MCF 10A (cell line): ENCODE data around the gene ETS2. TPM values are rescaled to one million over a fixed set of nuclear protein-coding genes. Genes with fewer than 3 reads are reported as not detected.

Experiments
- BruUV-seq: library from RNA; stranded (reverse); fragments of 400-500 nt; replicated peaks from 2 replicates; lab custom pipeline; 2021; lab: Mats Ljungman, UMichigan
- CTCF ChIA-PET: fragments of 300-600 bp; sonication (Branson Sonifier 250); formaldehyde crosslinking; extraction: SDS; loops from one replicate; lab custom pipeline; 2021; ENCODE audit warnings: antibody characterized with exemption, inconsistent platforms; lab: Yijun Ruan, JAX
- POLR2A ChIA-PET: fragments of 300-600, 350-650 bp; sonication (Branson Sonifier 250); formaldehyde crosslinking; extraction: SDS; loops from one replicate; lab custom pipeline; 2020; ENCODE audit warnings: antibody characterized with exemption, inconsistent platforms; lab: Yijun Ruan, JAX
- DNase-seq: peaks from one replicate; pipeline ENCODE4 v3.0.0-alpha.2; 2018; ENCODE audit not compliant: unreplicated experiment
- H3K27ac Mint-ChIP-seq: one replicate; pipeline ENCODE4 v1.8.0; 2022; ENCODE audit warnings: mild to moderate bottlenecking, low read depth, mixed read lengths; ENCODE audit not compliant: unreplicated experiment
- H3K27me3 Mint-ChIP-seq: one replicate; pipeline ENCODE4 v1.8.0; 2022; ENCODE audit warnings: mixed read lengths; ENCODE audit not compliant: insufficient read depth, unreplicated experiment
- H3K36me3 Mint-ChIP-seq: one replicate; pipeline ENCODE4 v1.8.0; 2022; ENCODE audit warnings: mild to moderate bottlenecking, moderate library complexity, mixed read lengths; ENCODE audit not compliant: insufficient read depth, unreplicated experiment
- H3K4me1 Mint-ChIP-seq: one replicate; pipeline ENCODE4 v1.8.0; 2022; ENCODE audit warnings: mixed read lengths; ENCODE audit not compliant: insufficient read depth, unreplicated experiment
- H3K4me3 Mint-ChIP-seq: one replicate; pipeline ENCODE4 v1.8.0; 2022; ENCODE audit warnings: mild to moderate bottlenecking, moderate library complexity, mixed read lengths; ENCODE audit not compliant: unreplicated experiment
- H3K9me3 Mint-ChIP-seq: one replicate; pipeline ENCODE4 v1.8.0; 2022; ENCODE audit warnings: mixed read lengths; ENCODE audit not compliant: unreplicated experiment
- CTCF ChIP-seq: fragments of 200-600 bp; IDR thresholded peaks from one replicate; pipeline ENCODE4 v1.8.0; 2022; ENCODE audit warnings: antibody characterized with exemption, mild to moderate bottlenecking; ENCODE audit not compliant: unreplicated experiment
- intact Hi-C: fragments of 100-400 bp; cut with micrococcal nuclease; formaldehyde crosslinking; loops from 2 replicates; pipeline ENCODE4 v1.14.1; 2022
- total RNA-seq: library from RNA; stranded (reverse); gene quantifications from 2 replicates; pipeline ENCODE4 v1.2.3, GENCODE V29; 2022

Gene ETS2
- total RNA-seq, 1 experiment from 2014 or later = 109 TPM

DNA sequence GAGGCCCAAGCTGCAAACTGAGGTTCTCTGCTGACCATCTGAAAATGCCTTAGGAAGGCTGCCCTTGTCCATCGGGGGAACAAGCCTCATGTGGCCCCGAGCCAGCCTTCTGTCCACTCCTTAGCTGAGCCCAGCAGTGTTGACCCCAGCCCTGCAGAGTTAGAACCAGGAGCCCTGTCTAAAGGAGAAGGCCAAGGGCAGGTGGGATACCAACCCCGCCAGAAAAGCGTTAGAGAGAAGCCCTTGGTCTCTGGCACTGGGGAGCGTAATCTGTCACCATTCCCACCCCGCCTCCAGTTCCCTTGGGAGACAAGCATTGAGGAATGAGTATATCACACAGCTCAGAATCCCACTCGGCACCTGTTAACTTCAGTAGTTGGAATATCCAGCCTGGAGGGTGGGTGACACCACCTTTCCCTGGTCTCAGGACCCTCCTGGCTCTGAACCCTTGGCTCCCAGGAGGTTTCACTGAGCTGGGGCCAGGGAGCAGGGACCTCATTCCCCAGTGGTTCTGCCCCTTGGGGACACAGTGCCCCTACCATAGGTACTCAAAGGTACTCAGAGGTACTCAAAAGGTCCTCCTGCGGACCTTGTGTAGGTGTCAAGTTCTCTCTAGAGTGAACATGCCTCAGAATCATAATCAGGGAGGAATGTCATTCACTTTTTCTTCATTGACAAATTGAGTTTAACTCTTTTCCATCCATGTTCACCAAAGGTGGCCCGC, 16.4 kb downstream of the ETS2 start:
- CTCF ChIA-PET = interaction anchor here (1.9 kb wide), 1 partner anchor 13 kb away, joined by 7 read pairs; no protein-coding TSS in a partner anchor
- BruUV-seq = no TSS peak
- no peak overlapping the region for H3K4me3 Mint-ChIP-seq

GRCh38 chr21:38822778-38823238, 17.1 kb downstream of the ETS2 start:
- Mint-ChIP-seq H3K27ac (no peak overlapping the region), H3K36me3 (peaks cover 91% of the 10 kb centered on the region), H3K27me3 (no peaks in the 10 kb centered on the region), H3K4me1 (peaks cover 20% of the 10 kb centered on the region), H3K4me3 (no peak overlapping the region), H3K9me3 (no peaks in the 10 kb centered on the region)
- BruUV-seq = no TSS peak
- DNase-seq = no peak
- no peak for TF ChIP-seq CTCF
- ChIA-PET POLR2A (interaction anchor here (0.9 to 7.3 kb wide), 8 partner anchors 9 to 315 kb away, joined by 3 to 113 read pairs (median 4); no protein-coding TSS in a partner anchor), CTCF (no interaction called here)
- intact Hi-C loops = no loop called here

More for the DNA sequence above, 16.4 kb downstream of the ETS2 start:
- H3K9me3 Mint-ChIP-seq = no peaks in the 10 kb centered on the region
- POLR2A ChIA-PET = interaction anchor here (0.7 to 7.3 kb wide), 12 partner anchors 10 to 316 kb away, joined by 3 to 113 read pairs (median 8); partner anchors contain the start of gene ETS2
- peak overlapping the region; percentile 75 for H3K27ac Mint-ChIP-seq
- DNase-seq = no peak
- peaks cover 95% of the 10 kb centered on the region for H3K36me3 Mint-ChIP-seq
- peaks cover 26% of the 10 kb centered on the region for H3K4me1 Mint-ChIP-seq
- H3K27me3 Mint-ChIP-seq = no peaks in the 10 kb centered on the region
- intact Hi-C loops = no loop called here
- no peak for TF ChIP-seq CTCF

GRCh38 chr21:38823737-38824123, 18.0 kb downstream of the ETS2 start:
- ChIA-PET POLR2A (interaction anchor here (0.7 to 7.3 kb wide), 12 partner anchors 15 to 664 kb away, joined by 3 to 113 read pairs (median 4); no protein-coding TSS in a partner anchor), CTCF (interaction anchor here (1.0 kb wide), 1 partner anchor 89 kb away, joined by 3 read pairs; no protein-coding TSS in a partner anchor)
- intact Hi-C loops = no loop called here
- Mint-ChIP-seq H3K36me3 (peaks cover 82% of the 10 kb centered on the region), H3K27ac (no peak overlapping the region), H3K4me3 (no peak overlapping the region), H3K27me3 (no peaks in the 10 kb centered on the region), H3K9me3 (no peaks in the 10 kb centered on the region), H3K4me1 (peaks cover 16% of the 10 kb centered on the region)
- BruUV-seq = no TSS peak
- no peak for DNase-seq
- TF ChIP-seq CTCF = no peak

GRCh38 chr21:38824124-38824822, 18.5 kb downstream of the ETS2 start:
- H3K27ac Mint-ChIP-seq = no peak overlapping the region
- no peak overlapping the region for H3K4me3 Mint-ChIP-seq
- POLR2A ChIA-PET = interaction anchor here (0.7 to 7.3 kb wide), 13 partner anchors 15 to 302 kb away, joined by 3 to 113 read pairs (median 4); no protein-coding TSS in a partner anchor
- H3K27me3 Mint-ChIP-seq = no peaks in the 10 kb centered on the region
- peaks cover 76% of the 10 kb centered on the region for H3K36me3 Mint-ChIP-seq
- H3K9me3 Mint-ChIP-seq = no peaks in the 10 kb centered on the region
- CTCF ChIA-PET = interaction anchor here (1.0 kb wide), 1 partner anchor 90 kb away, joined by 3 read pairs; no protein-coding TSS in a partner anchor
- peaks cover 16% of the 10 kb centered on the region for H3K4me1 Mint-ChIP-seq
- DNase-seq = peak; percentile 14
- no peak for TF ChIP-seq CTCF
- BruUV-seq = no TSS peak
- intact Hi-C loops = no loop called here
